Activated CD8-positive, alpha-beta memory T cell treated with anti-CD3 and anti-CD28 coated beads for 48 hours (primary cell): ENCODE results near the gene FOXK2.
"Not testable (repeated sequence)": the region's sequence is repeated elsewhere in the genome, so short reads cannot be mapped to it uniquely, and the experiment has no call there.

Experiments used
- DNase-seq, 3 experiments: peaks; one replicate each; pipeline ENCODE4 v3.0.0-alpha.2; 2020; ENCODE audit warnings: low read depth in 2 of 3, low spot score in 2 of 3

The FOXK2 gene

DNA sequence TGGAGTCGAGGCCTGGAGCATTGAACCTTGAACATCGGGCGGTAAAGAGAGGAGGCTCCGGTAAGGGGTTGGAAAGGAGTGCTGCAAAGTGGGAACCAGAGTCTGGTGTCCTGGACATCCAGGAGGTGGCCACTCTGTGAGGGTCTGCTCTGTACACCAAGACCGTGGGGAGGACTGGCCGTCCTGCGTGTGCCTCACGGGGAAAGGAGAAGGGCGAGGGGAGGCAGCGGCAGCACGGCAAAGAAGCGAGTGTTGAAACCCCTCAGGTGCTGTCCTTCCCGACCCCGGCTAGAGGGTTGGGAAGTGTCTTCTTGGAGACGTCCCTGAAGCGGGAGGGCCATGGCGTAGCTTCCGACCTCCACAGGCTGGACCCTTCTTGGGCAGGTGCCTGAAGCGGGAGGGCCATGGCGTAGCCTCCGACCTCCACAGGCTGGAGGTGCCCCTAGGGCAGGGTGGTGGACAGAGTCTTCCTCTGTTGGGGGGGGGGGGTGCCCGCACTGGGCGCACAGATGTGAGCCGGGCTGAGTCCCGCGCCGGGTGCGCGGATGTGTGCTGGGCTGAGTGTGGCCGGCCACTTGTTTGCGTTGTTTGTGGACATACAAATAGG lies 42.0 kb downstream of the FOXK2 start:
- no peak for DNase-seq

DNA sequence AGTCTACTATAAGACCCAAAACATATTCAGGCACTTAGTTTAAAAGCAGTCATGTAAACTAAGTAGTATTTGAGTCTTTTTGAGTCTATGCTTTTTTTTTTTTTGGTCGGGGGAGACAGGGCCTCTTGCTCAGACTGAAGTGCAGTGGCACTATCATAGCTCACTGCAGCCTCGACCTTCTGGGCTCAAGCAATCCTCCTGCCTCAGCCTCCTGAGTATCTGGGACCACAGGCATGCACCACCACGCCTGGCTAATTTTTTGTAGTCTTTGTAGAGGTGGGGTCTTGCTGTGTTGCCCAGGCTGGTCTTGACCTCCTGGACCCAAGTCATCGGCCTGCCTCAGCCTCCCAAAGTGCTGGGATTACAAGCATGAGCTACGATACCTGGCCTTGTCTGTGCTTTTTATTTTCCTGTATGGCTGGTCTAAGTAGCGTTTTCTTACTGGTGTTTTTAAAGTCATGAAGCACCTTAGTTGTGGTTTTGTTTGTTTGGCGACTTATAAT lies 43.2 kb downstream of the FOXK2 start:
- not testable (repeated sequence) for DNase-seq

DNA sequence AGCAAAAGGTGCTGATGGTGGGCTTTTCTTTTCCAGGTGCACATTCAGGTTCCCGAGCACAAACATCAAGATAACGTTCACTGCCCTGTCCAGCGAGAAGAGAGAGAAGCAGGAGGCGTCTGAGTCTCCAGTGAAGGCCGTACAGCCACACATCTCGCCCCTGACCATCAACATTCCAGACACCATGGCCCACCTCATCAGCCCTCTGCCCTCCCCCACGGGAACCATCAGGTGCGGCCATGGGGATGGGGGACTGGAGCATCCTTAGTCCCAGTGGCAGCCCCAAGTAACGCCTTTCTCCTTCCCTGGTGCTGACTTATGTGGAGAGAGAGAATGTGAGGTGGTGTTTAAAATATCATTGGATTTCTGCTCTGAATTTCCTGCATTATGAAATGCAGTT lies 43.8 kb downstream of the FOXK2 start:
- no peak for DNase-seq

DNA sequence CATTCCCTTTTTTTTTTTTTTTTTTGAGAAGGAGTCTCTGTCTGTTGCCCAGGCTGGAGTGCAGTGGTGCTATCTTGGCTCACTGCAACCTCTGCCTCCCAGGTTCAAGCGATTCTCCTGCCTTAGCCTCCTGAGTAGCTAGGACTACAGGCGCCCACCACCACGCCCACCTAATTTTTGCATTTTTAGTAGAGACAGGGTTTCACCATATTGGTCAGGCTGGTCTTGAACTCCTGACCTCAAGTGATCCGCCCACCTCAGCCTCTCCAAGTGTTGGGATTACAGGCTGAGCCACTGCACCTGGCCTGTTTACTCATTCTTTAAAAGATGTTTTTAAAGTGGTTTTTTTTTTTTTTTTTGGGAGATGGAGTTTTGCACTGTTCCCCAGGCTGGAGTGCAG lies 44.2 kb downstream of the FOXK2 start:
- DNase-seq, result not testable (repeated sequence)

DNA sequence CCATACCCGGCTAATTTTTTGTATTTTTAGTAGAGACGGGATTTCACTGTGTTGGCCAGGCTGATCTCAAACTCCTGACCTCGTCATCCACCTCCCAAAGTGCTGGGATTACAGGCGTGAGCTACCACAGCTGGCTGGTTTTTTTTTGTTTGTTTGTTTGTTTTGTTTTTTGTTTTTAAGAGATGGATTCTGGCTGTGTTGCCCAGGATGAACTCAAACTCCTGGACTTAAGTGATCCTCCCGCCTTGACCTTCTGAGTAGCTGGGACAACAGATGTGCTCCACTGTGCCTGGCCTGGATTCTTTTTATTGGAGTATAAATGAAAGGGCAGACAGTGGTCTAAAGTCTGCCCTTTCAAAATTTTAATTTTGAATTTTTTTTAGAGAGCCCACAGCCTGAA lies 44.7 kb downstream of the FOXK2 start:
- no peak for DNase-seq

DNA sequence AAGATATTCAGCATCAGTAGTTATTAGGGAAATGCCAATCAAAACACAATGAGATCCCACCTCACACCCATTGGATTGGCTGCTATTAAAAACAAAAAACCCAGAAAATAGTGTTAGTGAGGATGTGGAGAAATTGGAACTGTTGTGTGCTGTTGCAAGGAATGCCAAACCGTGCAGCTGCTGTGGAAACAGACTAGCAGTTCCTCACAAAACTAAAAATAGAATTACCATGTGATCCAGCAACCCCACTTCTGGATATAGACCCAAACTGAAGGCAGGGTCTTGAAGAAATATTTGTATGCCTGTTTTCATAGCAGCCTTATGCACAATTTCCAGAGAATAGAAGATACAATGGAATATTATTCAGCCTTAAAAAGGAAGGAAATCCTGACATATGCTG lies 46.0 kb downstream of the FOXK2 start:
- DNase-seq, result no peak

DNA sequence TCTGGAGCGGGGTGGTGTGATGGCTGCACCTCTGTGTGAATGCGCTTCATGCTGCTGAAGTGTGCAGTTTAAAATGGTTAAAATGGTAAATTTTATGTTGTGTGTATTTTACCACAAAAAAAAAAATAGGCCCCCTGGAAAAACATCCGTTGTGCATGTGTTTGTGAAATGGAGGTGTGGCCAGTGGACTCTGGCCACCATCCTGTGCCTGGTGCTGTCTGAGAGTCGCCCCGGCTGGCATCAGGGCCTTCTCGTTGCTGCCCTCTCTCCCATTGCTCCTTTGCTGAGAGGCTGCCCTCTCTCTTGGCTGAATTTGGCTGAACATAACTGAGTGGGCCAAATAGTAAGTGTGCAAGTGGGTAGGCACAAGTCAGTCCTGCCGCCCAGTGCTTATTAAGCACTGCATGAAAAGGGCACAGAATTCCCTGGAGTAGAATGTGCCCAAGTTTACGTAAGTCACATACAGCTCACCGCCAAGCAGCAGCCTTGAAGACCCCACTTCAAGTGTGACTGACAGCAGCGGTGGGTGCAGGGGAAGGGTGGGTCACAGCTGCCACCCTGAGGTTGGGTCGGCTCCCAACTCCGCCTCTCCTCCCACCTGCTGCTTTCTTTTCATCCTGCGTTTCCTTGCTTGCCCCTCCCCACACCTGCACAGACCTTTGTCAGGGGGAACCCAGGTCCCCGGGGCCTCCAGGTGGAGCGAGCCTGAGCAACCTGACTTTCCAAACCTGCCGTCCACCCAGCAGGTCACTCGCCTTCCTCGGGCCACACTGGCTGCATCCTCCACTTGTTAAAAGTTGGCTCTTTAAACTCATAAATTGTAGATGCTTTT lies 46.8 kb downstream of the FOXK2 start:
- DNase-seq, result no peak

DNA sequence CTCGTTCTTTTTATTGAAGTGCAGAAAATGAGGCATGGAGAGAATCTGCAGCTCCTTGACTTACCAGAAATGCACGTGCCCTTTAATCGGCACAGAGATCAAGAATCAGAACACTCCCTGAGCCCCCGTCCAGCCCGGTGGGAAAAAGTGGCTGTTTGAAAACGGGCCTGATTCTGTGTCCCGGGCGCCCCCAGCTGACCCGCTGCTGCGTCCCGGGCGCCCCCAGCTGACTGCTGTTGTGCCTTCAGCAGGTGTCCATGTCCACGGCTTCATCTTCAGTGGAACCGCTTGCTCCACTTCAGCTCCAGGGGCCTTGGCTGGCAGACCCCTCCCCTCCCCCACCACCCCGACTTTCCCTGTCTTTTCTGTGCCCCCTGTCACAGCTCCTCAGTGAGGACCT lies 47.8 kb downstream of the FOXK2 start:
- no peak for DNase-seq

DNA sequence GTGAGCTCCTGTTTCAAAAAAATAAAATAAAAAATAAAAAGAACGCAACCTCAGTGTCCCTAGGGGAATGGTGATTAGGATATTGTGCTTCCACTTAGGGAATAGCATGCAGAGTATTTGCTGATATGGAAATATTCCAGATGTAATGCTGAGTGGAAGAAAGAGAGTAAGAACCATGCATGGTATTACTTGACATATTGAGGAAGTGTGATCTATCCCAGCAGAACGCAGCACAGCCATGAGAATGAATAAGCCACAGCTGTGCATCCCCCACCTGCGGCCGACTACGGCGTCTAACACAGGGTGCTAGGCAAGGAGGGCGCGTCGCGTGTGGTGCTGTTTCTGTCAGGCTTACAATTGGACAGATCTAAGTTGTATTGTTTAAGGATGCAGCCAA lies 49.5 kb downstream of the FOXK2 start:
- DNase-seq, result no peak

DNA sequence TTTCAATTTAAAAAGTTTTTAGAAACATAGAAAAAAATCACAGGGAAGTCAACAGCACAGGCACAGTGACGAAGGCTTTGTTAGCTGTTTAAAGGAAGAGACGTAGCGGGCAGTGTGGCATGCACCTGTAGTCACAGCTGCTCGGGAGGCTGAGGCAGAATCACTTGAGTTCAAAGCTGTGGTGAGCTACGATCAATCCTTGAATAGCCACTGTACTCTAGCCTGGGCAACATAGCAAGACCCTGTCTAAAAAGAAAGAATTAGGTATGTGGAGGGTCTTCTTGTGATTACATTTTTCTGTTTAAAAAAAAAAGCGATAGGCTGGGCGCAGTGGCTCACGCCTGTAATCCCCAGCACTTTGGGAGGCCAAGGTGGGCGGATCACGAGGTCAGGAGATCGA lies 50.1 kb downstream of the FOXK2 start:
- no peak for DNase-seq

DNA sequence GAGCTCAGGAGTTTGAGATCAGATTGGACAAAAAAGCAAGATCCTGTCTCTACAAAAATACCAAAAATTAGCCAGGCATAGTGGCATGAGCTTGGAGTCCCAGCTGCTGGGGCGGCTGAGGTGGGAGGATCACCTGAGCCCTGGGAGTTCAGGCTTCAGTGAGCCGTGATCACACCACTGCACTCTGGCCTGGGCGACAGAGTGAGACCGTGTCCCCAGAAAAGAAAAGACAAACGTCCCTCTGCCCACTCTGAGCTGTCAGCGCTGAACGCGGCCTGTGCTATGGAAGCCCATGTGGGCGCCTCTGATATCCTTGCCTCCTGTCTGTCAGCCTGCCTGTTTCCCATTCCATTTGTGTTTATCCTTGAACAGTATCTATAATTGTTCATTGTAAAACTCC lies 50.7 kb downstream of the FOXK2 start:
- no peak for DNase-seq

DNA sequence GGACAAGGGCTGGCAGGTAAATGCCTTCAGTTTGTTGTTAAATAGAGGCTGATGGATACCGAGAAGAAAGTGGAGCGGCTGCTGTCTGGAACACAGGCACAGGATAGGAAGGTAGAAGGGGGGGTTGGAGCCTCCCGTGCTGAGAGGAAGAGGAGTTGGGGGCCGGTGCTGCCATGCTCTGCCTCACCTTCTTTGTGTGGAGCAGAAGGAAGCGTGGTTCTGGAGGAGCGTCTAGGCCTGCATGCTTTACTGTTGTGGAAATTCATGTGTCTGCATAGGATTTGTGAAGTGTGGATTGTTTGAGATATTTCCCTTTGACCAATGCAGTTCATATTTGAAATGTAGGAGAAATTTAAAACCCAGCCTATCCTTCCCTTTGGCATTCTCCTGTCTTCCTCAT lies 52.3 kb downstream of the FOXK2 start:
- DNase-seq, result no peak

DNA sequence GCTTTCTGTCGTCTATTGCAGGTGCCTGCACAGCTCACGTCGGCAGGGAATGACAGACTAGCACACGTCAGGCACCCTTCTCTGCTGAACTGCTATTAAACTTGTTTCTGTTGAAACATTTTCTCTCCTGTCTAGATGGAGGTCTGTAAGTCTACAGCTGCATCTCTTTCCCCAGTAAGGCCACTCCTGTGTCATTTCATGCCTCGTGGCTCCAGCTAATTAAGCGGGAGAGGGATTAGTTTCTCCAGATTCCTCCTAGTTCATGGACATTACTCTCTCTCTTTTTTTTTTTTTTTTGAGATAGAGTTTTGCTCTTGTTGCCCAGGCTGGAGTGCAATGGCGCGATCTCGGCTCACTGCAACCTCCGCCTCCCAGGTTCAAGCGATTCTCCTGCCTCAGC lies 54.5 kb downstream of the FOXK2 start:
- no peak for DNase-seq

DNA sequence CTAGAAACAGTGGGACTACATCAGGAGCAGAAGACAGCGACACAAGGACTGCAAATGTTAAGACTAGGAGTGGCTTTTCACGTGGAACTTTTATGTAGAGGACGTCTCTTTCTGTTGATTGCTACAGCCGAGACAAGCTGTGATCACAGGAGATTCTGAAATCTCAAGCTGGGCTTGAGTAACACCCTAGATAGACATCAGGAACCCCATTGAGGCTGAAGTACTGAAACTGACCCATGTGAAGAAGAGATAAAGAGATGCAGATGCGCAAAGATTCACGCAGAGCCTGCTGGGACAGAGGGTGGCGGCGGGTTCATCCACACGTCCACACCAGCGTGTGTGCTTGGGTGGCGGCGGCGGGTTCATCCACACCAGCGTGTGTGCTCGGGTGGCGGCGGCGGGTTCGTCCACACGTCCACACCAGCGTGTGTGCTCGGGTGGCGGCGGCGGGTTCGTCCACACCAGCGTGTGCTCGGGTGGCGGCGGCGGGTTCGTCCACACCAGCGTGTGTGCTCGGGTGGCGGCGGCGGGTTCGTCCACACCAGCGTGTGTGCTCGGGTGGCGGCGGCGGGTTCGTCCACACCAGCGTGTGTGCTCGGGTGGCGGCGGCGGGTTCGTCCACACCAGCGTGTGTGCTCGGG lies 56.2 kb downstream of the FOXK2 start:
- not testable (repeated sequence) for DNase-seq

DNA sequence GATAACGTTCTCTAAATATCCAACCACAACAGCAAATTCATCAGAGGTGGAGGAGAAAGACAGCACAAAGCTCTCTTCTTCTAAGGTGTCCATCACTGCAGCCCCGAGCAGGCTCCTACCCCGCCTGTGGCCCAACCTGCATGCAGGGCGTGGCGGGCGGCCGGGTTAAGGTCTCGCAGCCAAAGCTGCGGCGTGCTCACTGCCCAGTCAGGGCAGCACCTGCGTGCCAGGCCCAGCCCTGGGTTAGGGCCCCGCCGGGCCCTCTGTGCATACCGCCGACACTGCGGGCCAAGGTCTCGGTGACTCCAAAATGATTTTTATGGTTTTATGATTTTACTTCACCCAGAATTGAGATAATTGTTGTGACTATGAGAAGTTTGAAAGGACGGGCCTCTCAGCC lies 57.8 kb downstream of the FOXK2 start:
- DNase-seq, result no peak

DNA sequence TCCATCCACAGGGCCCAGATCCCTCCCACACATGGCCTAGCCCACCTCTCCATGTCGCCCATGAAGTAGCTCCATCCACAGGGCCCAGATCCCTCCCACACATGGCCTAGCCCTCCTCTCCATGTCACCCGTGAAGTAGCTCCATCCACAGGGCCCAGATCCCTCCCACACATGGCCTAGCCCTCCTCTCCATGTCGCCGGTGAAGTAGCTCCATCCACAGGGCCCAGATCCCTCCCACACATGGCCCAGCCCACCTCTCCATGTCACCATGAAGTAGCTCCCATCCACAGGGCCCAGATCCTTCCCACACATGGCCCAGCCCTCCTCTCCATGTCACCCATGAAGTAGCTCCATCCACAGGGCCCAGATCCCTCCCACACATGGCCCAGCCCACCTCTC lies 60.4 kb downstream of the FOXK2 start:
- DNase-seq, result not testable (repeated sequence)

DNA sequence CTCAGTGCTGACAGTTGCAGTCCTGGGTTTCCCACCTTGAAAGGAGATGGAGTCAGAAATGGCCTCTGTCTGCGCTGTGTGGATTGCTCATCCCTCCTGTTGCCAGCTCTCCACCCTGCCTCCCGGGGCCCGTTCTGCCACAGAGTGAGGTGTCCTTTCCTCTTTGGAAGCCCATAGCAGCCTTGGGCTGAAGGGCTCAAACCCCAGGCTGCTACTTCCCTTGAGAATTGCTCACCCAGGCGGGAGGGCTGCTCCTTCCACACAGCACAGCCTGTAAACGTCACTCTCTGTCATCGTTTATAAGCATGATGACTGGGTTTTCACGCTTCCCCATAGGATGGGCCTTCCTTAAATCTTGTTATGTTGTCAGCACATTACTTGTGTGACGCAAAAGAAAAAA lies 62.7 kb downstream of the FOXK2 start:
- DNase-seq, result no peak

DNA sequence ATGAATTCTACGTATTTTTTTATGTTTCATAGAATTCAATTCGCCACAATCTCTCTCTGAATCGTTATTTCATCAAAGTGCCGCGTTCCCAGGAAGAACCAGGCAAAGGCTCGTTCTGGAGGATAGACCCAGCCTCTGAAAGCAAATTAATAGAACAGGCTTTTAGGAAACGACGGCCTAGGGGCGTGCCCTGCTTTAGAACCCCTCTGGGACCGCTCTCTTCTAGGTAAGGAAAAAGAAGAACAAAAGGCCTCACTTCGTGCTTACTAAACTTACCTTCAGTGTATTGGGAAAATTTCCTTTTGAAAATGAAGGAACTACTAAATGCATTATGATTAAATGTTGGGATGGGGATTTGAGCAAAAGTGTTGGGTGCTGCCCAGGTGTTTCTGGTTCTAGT lies 63.2 kb downstream of the FOXK2 start:
- DNase-seq, result no peak

DNA sequence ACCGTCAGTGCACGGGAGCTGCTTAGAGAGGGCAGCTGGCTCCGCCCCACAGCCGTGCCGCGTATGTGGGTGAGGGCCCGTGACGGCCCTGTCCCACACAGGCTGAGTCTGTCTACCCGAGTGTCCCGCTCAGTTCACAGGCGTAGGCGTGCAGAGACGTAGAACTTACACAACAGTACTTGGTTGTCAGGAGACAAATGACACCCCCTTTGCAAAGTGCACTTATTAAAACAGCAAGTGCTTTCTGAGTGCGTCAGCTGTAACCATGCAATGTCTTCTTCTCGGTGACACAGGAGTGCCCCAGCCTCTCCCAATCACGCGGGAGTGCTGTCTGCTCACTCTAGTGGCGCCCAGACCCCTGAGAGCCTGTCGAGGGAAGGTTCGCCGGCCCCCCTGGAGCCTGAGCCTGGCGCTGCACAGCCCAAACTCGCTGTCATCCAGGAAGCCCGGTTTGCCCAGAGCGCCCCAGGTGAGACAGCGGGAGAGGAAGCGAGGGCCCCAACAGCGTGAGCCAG lies 64.2 kb downstream of the FOXK2 start:
- no peak for DNase-seq

DNA sequence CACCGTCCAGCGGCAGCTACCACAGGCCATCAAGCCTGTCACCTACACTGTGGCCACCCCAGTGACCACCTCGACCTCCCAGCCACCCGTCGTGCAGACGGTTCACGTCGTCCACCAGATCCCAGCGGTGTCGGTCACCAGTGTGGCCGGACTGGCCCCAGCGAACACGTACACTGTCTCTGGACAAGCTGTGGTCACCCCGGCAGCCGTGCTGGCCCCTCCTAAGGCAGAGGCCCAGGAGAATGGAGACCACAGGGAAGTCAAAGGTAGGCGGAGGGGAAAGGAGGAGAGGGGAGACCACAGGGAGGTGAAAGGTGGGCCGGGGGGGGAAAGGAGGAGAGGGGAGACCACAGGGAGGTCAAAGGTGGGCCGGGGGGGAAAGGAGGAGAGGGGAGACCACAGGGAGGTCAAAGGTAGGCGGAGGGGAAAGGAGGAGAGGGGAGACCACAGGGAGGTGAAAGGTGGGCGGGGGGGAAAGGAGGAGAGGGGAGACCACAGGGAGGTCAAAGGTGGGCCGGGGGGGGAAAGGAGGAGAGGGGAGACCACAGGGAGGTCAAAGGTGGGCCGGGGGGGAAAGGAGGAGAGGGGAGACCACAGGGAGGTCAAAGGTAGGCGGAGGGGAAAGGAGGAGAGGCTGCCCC lies 66.5 kb downstream of the FOXK2 start:
- DNase-seq, result not testable (repeated sequence)

DNA sequence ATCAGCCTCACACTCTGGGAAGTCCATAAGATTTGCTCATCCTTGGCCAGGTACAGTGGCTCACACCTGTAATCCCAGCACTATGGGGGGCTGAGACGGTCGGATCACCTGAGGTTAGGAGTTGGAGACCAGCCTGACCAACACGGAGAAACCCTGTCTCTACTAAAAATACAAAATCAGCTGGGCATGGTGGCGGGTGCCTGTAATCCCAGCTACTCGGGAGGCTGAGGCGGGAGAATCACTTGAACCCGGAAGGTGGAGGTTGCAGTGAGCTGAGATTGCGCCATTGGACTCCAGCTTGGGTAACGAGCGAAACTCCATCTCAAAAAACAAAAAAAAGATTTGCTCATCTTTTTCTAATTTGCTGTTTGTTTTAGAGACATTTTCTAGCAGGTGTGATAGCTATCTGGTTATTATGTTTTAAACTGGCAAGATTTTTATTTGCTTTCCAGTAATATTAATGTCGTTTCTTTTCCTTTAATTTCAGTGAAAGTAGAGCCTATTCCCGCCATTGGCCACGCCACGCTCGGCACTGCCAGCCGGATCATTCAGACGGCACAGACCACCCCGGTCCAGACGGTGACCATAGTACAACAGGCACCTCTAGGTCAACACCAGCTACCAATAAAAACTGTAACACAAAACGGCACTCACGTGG lies 67.2 kb downstream of the FOXK2 start:
- no peak for DNase-seq
